ENCODE data around the gene BEND6.

- TF ChIP-seq POLR2AphosphoS5 (IDR thresholded peaks at IDR 0.05; ENCODE audit: insufficient read depth in 1 of 2, low read depth in 1 of 2) = no peak
- TF ChIP-seq CTCF (IDR thresholded peaks at IDR 0.05) = no peak
- no peak for TF ChIP-seq POLR2A (IDR thresholded peaks at IDR 0.05)
Observed at GRCh38 chr6:56913285-56914074, 41.4 kb upstream of the BEND6 start.

Measured in vagina (tissue), 2 donors.